K562 (cell line): ENCODE data around the gene KHSRP. TPM values are rescaled to one million over a fixed set of nuclear protein-coding genes. Genes with fewer than 3 reads are reported as not detected.

ENCODE experiments used
- ASH1L ChIP-seq: fragments of 450-650 bp; IDR thresholded peaks from 2 replicates; pipeline ENCODE4 v1.6.1; 2018; ENCODE audit warnings: borderline replicate concordance, mild to moderate bottlenecking, low read depth; ENCODE audit not compliant: partially characterized antibody
- BCLAF1 ChIP-seq, 2 experiments: fragments of 450-650 bp in 1 of 2; IDR thresholded peaks; 2 replicates each; pipeline ENCODE4 v1.6.1; 2011 to 2017; ENCODE audit warnings: low read depth in 2 of 2, antibody characterized with exemption in 1 of 2, borderline replicate concordance in 1 of 2, low read length in 1 of 2, mild to moderate bottlenecking in 1 of 2, mixed read lengths in 1 of 2; ENCODE audit not compliant: control insufficient read depth in 1 of 2
- CHD2 ChIP-seq: IDR thresholded peaks from 2 replicates; pipeline ENCODE4 v1.6.1; 2011; ENCODE audit warnings: low read depth, low read length
- FOXO4 ChIP-seq: fragments of 450-650 bp; formaldehyde crosslinking; IDR thresholded peaks from 2 replicates; pipeline ENCODE4 v1.4.0; 2020; ENCODE audit warnings: mild to moderate bottlenecking, moderate library complexity
- ILF3 ChIP-seq: fragments of 450-650 bp; IDR thresholded peaks from 2 replicates; pipeline ENCODE4 v1.6.1; 2018; ENCODE audit warnings: antibody characterized with exemption, mild to moderate bottlenecking, moderate library complexity, borderline replicate concordance
- KLF10 ChIP-seq: fragments of 250-450 bp; sonication (Bioruptor Pico); IDR thresholded peaks from 2 replicates; pipeline ENCODE4 v1.6.1; 2021; ENCODE audit warnings: matching md5 sums
- MTF1 ChIP-seq: fragments of 250-450 bp; sonication (Bioruptor Pico); IDR thresholded peaks from 2 replicates; pipeline ENCODE4 v1.9.0; 2021; ENCODE audit warnings: moderate library complexity, mild to moderate bottlenecking, inconsistent platforms, borderline replicate concordance
- PHTF2 ChIP-seq: fragments of 250-450 bp; sonication (Bioruptor Pico); IDR thresholded peaks from 2 replicates; pipeline ENCODE4 v1.5.0; 2021; ENCODE audit warnings: mild to moderate bottlenecking
- RBM14 ChIP-seq: fragments of 200-400 bp; formaldehyde crosslinking; IDR thresholded peaks from 2 replicates; pipeline ENCODE4 v1.6.1; 2018; ENCODE audit warnings: low read depth, mild to moderate bottlenecking, low read length, moderate library complexity, borderline replicate concordance; ENCODE audit not compliant: insufficient read depth
- SNAPC5 ChIP-seq: fragments of 250-450 bp; sonication (Bioruptor Pico); IDR thresholded peaks from 2 replicates; pipeline ENCODE4 v1.8.0; 2021; ENCODE audit warnings: moderate library complexity, mild to moderate bottlenecking, inconsistent platforms
- SP1 ChIP-seq: sonication (generic); formaldehyde crosslinking; IDR thresholded peaks from 2 replicates; pipeline ENCODE4 v1.8.1; 2022; ENCODE audit warnings: mild to moderate bottlenecking, missing genetic modification reagents
- SRSF1 ChIP-seq: fragments of 200-400 bp; formaldehyde crosslinking; IDR thresholded peaks from 2 replicates; pipeline ENCODE4 v1.6.1; 2017; ENCODE audit warnings: mild to moderate bottlenecking, low read depth, low read length, moderate library complexity
- SRSF9 ChIP-seq: fragments of 200-400 bp; formaldehyde crosslinking; IDR thresholded peaks from 2 replicates; pipeline ENCODE4 v1.6.1; 2017; ENCODE audit warnings: low read depth, low read length, borderline replicate concordance
- TCF7 ChIP-seq: sonication (generic); IDR thresholded peaks from 2 replicates; pipeline ENCODE4 v1.6.1; 2016; ENCODE audit warnings: antibody characterized with exemption, borderline replicate concordance
- TOE1 ChIP-seq, 2 experiments: fragments of 450-650 bp in 1 of 2; sonication (generic) in 1 of 2; formaldehyde crosslinking in 1 of 2; IDR thresholded peaks; 2 replicates each; pipeline versions ENCODE4 v1.7.1 to v1.8.0; 2016 to 2022; ENCODE audit warnings: borderline replicate concordance in 2 of 2, mild to moderate bottlenecking in 2 of 2, antibody characterized with exemption in 1 of 2, inconsistent platforms in 1 of 2, low read depth in 1 of 2, missing genetic modification reagents in 1 of 2, moderate library complexity in 1 of 2
- VEZF1 ChIP-seq: fragments of 200-800 bp; sonication (Bioruptor generic); IDR thresholded peaks from 2 replicates; pipeline ENCODE4 v1.6.1; 2017; ENCODE audit warnings: missing genetic modification characterization, missing compliant biosample characterization
- ZNF436 ChIP-seq: fragments of 250-450, 450-650 bp; sonication (Bioruptor Pico); formaldehyde crosslinking; IDR thresholded peaks from 2 replicates; pipeline ENCODE4 v1.7.0; 2020; ENCODE audit warnings: mild to moderate bottlenecking
- polyA plus RNA-seq, 8 experiments: library from polyadenylated mRNA; depleted of rRNA in 4 of 8; stranded (reverse) in 5 of 8; unstranded in 3 of 8; fragments of >200 nt; fragmentation: Nextera tagmentation in 2 of 8; fragmentation: Illumina TruSeq in 1 of 8; extraction: Ambion mirVana in 2 of 8; extraction: Trizol in 1 of 8; gene quantifications; 2 replicates each; pipeline versions ENCODE4 v1.2.1 to v1.2.3, GENCODE V29; 2011 to 2014; ENCODE audit warnings: inconsistent platforms in 1 of 8, missing spikeins in 1 of 8
- total RNA-seq, 7 experiments: library from RNA; depleted of rRNA in 6 of 7; stranded (reverse); fragments of >200 nt in 6 of 7; fragmentation: Illumina TruSeq in 2 of 7; extraction: Trizol in 2 of 7; gene quantifications; 2 replicates each; pipeline versions ENCODE4 v1.2.1 to v1.2.3, GENCODE V29; 2011 to 2021; ENCODE audit warnings: low replicate concordance in 1 of 7
- TF ChIP-seq, protein P1 (sequence below): sonication (generic); formaldehyde crosslinking; IDR thresholded peaks from 2 replicates; pipeline ENCODE4 v1.8.1; 2023; ENCODE audit warnings: mild to moderate bottlenecking, missing genetic modification reagents

KHSRP gene
- total and polyA plus RNA-seq, 9 of the 15 experiments (the other 6 are each of a cell fraction or from before 2014, with no cell fraction given): 4.2 to 564 (median 139) TPM

- TF ChIP-seq MTF1 (CRISPR knock-in tag) (no peak), TOE1 (IDR thresholded peaks at IDR 0.05; ENCODE audit: borderline replicate concordance) (no peak), TOE1 (CRISPR knock-in tag; IDR thresholded peaks at IDR 0.05; ENCODE audit: borderline replicate concordance, low read depth) (no peak), SRSF9 (no peak), RBM14 (no peak), SRSF1 (peak; percentile 48; the same call in 1 of the 2 replicates), VEZF1 (CRISPR knock-in tag) (peak; percentile 73), PHTF2 (CRISPR knock-in tag) (no peak), SP1 (CRISPR knock-in tag) (peak; percentile 71), BCLAF1 (IDR thresholded peaks at IDR 0.05; ENCODE audit: borderline replicate concordance in 1 of 2, control insufficient read depth in 1 of 2, low read depth in 2 of 2, low read length in 1 of 2) (no peak), TCF7 (no peak; the same call in 1 of the 2 replicates), ILF3 (no peak), CHD2 (no peak), ASH1L (no peak), FOXO4 (CRISPR knock-in tag) (no peak), SNAPC5 (CRISPR knock-in tag) (no peak), KLF10 (no peak), ZNF436 (no peak)
- TF ChIP-seq, protein P1, sequence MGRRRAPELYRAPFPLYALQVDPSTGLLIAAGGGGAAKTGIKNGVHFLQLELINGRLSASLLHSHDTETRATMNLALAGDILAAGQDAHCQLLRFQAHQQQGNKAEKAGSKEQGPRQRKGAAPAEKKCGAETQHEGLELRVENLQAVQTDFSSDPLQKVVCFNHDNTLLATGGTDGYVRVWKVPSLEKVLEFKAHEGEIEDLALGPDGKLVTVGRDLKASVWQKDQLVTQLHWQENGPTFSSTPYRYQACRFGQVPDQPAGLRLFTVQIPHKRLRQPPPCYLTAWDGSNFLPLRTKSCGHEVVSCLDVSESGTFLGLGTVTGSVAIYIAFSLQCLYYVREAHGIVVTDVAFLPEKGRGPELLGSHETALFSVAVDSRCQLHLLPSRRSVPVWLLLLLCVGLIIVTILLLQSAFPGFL (CRISPR knock-in tag): peak; percentile 92; the same call in 1 of the 2 replicates
These were observed 31.3 kb downstream of the KHSRP start, which contains the start of gene GTF2F1 (continued) for GRCh38 chr19:6393074-6393982.
